Erythroblast (primary cell): ENCODE results near the gene LHCGR.
"Not testable (repeated sequence)": the region's sequence is repeated elsewhere in the genome, so short reads cannot be mapped to it uniquely, and the experiment has no call there.

ENCODE experiments used
- DNase-seq, 2 experiments: peaks; one replicate each; lab custom pipeline; 2025; lab: John Stamatoyannopoulos, UW
- GATA1 ChIP-seq: IDR thresholded peaks from 2 replicates; pipeline ENCODE4 v1.6.1; 2011; ENCODE audit warnings: low read depth, mild to moderate bottlenecking, control low read depth, low read length, moderate library complexity
- POLR2A ChIP-seq: IDR thresholded peaks from 2 replicates; pipeline ENCODE4 v1.6.1; 2011; ENCODE audit warnings: mild to moderate bottlenecking, low read length

Gene LHCGR

DNA sequence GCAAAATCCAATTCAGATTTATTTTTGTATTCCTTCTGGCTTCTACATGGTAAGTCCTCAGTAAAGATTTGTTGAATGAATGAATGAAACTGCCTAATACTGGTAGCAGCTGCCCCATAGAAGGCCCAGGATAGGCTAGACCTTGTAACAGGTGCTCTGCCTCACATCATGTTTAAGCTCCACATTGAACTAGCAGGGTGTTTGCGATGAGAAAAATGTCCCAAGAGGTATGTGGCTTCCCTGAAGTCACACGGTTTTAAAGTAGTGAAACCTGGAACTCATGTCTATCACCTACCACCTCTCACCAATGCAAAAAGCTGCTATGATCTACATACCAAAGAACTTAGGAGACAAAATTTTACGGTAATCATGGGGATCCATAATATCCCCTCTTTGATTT is 765 bp upstream of the LHCGR start:
- DNase-seq: no peak
- TF ChIP-seq GATA1 (no peak), POLR2A (no peak)

DNA sequence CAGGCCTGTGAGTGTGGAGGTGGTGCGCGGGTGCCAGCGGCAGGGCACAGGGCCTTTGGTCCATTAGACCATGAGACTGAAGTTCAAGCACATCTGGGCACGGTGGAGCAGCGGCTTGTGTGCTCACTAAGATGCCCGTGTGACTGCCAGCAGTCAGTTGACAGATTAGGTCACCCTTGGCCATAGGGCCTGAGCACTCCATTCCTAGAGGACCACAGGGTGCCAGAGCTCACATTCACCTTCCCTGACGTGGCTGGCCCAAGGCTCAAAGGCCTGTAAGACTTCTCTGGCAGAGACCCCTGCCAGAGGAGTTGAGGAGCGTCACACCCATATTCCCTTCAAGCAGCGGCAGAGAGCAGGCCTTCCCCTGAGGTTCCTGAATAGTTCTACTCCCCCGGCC is 650 bp downstream of the LHCGR start:
- no peak for TF ChIP-seq GATA1
- DNase-seq: no peak

DNA sequence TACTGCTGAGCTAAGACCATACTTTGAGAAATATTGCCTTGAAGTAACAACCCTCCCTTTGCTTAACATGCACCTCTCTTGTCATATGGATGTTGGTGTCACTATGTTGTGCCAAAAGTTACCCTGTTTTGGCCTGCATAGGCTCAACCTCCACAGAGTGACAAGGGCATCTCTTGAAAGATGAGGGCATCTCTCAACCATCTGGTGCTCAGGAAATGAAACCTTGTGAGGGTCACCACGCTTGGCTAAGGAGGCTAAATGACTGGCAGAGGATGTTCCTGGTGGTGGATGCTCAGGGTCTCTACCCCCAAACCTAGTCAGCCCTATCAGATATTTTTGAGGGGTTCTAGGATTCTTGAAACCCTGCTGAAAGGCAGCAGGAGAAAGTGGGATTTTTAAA is 2.3 kb downstream of the LHCGR start:
- no peak for DNase-seq
- TF ChIP-seq GATA1 (no peak), POLR2A (no peak)

DNA sequence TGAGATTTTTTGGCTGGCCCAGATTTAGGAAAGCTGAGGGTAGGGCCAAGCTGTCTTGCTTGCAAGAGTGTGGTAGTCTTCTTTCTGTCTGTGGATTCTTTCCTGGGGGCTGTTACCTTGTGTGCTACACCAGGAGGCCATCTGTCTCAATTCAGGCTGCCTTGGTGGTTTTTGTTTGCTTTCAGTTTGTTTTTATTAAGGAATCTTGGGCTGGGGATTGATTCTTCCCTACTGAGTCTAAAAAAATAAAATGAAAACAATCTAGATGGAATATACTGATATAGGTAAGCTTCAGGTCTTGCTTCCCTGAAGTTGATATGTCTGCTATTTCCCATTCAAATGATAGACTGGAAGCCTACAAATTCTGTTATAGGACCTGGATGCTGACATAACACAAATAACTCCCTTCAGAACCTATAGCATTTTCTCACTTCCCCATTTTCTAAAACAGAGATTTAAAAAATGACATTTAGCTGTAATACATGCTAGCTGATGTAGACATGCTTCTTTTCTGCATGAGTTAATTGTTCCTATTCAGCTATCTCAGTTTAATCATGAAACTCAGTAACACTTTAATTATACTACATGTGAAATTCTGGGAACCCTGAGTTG is 5.3 kb downstream of the LHCGR start:
- DNase-seq: no peak
- TF ChIP-seq GATA1: no peak
- no peak for TF ChIP-seq POLR2A

DNA sequence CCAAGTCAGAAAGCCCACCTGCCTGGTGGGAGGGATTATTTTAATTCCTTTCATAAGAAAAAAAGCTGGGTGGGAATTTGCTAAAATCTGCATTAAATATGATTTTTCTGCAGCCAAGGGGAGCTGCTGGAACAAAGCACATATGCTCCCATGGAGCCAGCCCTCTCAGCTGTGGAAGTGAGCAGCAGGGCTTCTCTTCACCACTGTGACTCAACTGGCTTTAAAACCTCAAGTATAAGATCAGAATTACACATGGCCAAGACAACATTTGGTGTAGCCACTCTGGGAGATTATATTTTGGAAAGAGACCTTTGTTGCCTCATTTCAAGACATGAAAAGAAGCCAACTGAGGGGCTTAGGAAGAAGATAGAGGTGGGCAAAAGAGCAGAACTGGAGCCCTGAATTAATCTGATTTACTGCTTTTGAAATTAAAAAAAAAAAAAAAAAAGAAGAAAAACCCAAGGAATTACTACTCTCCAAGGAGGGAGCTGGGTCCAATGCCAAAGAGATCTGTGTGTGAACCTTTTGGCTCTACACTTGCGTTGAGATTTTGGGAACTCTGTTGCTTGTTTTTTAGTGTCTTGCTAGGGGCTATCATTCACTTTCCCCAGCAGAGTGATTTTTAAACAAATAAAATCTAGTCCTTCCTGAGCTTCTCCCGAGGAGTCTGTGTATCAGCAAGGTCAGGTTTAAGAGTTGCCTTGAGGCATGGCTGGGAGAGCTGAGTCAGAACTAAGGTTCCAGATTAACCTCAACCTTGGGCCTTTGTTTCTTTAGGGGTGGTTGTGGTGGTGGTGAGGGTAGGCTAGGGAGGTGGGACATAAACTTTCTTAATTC is 6.0 kb downstream of the LHCGR start:
- DNase-seq: no peak
- TF ChIP-seq POLR2A (no peak), GATA1 (no peak)

DNA sequence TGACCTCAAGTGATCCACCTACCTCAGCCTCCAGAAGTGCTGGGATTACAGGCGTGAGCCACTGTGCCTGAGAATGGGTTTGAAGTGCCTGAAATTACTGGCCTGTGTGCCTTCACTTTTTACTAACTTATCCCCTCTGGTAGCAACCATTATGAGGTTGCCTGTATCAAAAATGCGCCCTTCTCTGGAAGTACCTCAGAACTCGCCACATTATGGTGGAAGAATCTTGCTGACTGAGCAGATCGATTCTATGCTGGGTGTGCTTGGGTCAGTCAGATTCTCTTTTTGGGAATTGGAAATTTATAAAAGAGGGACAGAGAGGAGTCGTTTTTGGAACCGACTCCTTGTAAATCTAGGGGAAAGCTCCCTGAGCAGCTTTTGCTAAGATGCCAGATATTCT is 8.2 kb downstream of the LHCGR start:
- TF ChIP-seq GATA1 (no peak), POLR2A (no peak)
- DNase-seq: no peak

DNA sequence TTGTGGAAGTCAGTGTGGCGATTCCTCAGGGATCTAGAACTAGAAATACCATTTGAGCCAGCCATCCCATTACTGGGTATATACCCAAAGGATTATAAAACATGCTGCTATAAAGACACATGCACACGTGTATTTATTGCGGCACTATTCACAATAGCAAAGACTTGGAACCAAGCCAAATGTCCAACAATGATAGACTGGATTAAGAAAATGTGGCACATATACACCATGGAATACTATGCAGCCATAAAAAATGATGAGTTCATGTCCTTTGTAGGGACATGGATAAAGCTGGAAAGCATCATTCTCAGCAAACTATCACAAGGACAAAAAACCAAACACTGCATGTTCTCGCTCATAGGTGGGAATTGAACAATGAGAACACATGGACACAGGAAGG is 16.3 kb downstream of the LHCGR start:
- not testable (repeated sequence) for DNase-seq

DNA sequence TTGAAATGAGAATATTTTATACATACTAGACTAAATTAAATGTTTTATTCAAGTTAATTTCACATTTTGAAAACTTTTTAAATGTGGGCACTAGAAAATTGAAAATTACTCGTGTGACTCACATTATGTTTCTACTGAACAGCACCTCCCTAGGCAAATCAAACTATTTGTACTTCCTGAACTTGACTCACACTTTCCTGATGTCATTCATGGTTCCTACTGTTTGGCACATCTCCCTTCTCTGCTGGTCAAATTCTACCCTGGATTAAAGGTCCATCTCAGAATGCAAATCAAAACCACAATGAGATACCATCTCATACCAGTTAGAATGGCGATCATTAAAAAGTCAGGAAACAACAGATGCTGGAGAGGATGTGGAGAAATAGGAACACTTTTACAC is 16.7 kb downstream of the LHCGR start:
- no peak for DNase-seq
- TF ChIP-seq GATA1: no peak
- no peak for TF ChIP-seq POLR2A

DNA sequence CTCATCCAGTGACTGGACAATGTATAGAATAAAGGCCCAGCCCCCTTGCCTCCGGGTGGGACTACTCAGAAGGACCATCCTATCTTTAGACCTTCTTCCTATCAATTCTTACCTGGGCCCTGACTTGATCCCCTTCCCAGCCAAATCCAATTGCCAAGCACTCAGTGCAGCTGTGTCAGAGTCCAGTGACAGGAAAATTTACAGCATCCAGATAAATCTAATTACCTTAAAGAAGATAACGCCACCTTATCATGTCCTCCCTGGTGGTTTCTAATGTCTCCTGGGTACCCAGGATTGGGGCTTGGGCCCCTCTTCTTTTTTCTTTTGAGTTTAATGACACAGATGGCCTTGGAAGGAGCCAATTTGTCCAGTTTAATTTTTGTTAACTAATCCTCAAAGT is 19.3 kb downstream of the LHCGR start:
- no peak for DNase-seq
- TF ChIP-seq POLR2A: no peak
- no peak for TF ChIP-seq GATA1

DNA sequence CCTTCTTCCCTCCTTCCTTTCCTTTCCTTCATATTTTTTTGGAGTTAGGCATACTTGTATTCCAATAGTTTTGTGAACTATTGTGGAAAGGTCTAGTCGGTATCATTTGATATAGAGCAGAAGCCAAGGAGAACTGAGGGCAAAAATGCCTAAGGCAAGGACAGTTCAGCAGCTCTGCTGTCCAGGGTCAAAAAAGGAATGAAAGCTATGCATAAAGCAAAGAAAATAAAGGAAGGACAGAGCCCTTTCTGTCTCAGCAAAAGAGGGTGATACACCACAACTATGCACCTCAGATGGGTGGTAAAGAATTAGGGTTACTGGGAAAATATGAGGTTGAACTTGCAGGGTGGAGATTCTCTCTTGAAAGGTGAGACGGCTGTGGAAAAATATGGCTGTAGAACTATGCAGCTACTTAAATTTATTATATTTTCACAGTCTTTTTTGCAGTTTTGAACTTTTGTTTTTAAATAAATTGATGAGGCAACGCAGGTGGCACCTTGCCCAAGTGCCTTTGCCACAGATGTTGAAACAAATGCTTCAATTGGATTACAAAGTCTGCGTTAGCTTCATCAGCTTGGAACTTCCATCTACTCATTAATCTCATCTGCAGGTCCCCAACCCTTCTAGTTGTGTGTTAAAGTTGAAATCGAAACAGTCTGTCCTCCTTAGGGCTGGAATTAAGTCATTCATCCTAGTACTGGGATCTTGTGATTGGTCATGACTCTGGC is 20.8 kb downstream of the LHCGR start:
- TF ChIP-seq POLR2A (no peak), GATA1 (no peak)
- DNase-seq: no peak

DNA sequence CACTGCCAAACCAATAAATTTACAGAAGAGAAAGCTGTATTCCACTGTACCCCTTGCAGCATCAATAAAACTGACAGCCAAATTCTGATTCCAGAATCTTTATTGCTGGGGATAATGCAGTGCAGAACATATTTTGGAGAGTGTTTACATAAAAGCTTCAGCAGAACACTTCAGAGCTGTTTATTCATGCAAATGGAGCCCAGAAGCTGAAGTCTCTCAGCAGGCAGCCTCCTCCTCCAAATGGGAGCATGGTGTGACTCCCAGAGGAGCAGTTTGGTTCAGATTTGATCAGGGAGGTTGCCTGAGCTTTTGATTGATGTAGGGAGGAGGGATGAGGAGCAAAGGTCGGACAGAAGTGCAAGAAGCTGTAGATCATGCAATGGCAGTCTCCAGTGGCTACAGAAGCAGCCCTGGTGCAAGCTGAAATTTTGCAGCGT is 22.4 kb downstream of the LHCGR start:
- TF ChIP-seq POLR2A (no peak), GATA1 (no peak)
- DNase-seq: no peak

DNA sequence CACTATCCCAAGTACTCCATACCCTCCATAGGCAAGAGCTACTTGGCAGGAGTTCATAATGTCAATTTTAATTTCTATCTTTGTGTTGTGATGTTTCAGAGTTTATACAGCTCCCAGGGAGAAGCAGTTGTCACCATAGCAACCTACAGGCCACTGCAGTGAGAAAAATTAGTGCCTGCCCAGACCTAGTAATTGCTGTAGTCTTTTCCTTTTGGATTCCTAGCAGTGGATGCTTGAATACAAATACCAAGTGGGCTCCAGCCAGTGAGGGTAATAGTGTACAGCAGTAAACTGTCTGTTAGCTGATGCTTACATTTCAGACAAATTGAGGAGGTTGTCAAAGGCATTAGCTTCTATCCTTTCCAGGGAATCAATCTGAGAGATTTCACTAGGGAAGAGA is 26.7 kb downstream of the LHCGR start:
- no peak for DNase-seq
- no peak for TF ChIP-seq POLR2A
- TF ChIP-seq GATA1: no peak

DNA sequence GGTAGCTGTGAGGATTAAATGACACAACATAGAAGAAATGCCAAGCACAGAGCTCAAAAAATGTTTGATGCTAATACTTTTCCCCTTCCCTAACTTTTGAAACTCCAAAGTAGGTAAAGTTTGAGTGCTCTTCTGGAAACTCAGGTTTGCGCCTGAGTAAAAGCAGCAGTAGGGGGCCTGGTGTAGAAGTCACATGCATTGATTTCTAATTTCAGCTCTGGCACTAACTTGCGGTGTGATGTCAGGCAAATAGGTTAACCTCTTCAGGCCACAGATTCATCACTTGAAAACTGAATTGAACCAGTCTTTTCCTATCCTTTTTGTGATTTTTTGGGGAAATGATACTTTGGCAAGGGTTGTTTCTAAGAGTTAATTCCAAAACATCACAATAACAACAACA is 27.2 kb downstream of the LHCGR start:
- DNase-seq: no peak
- no peak for TF ChIP-seq GATA1
- TF ChIP-seq POLR2A: no peak

DNA sequence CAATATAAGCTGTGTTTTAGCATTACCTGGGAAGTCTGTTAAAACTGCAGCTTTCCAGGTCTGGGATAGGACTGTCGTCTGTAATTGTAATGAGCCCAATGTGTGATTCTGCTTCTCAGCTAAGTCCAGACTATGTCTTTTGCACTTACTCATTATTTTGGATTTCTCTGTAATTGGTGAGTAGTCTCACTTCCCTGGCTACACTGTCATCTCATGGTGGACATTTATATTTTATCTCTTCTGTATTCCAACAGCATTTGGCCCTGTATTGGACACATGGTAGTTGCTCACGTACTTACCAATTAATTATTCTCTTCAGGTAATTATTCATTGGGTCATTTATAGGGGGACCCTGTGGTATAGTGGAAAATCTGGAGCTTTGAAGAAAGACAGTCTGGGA is 28.0 kb downstream of the LHCGR start:
- DNase-seq: no peak
- TF ChIP-seq POLR2A (no peak), GATA1 (no peak)
